Fibroblast of skin of left biceps (primary cell): ENCODE measurements around the gene FAM120A.

ENCODE experiments used
- DNase-seq, 2 experiments: peaks; one replicate each; pipeline ENCODE4 v3.0.0-alpha.2; 2013; ENCODE audit warnings: low read depth in 2 of 2

The FAM120A gene

GRCh38 chr9:93470391-93470790, 18.9 kb downstream of the FAM120A start:
- no peak for DNase-seq

GRCh38 chr9:93471124-93471523, 19.6 kb downstream of the FAM120A start:
- no peak for DNase-seq

DNA sequence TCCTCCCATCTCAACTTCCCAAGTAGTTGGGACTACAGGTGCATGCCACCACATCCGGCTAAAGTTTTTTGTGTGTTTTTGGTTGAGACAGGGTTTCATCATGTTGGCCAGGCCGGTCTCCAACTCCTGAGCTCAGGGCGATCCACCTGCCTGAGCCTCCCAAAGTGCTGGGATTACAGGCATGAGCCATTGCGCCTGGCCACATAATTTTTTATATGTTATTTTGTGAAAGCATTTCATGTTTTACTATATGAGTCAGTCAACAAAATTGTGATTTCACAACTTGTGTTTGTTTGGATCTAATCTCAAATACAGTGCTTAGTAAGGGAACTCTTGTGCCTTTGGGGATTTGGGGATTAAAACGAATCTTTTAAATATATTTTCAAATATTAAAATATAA, 21.9 kb downstream of the FAM120A start:
- DNase-seq: no peak

DNA sequence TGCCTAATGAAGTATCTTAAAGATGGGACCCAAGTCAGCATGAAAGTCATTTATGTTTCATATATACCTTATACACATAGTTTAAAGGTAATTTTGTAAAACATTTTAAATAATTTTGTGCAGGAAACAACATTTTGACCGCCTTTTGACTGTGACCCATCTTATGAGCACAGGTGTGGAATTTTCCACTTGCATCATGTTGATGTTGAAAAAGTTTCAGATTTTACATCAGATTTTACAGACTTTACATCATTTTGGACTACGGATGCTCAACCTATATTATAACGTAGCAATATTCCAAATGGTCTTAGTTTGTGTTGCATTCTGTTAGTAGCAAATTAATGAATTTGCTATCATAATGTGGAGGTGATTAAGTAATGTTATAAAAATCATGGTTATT, 23.6 kb downstream of the FAM120A start:
- no peak for DNase-seq

GRCh38 chr9:93475856-93476255, 24.4 kb downstream of the FAM120A start:
- DNase-seq: no peak

GRCh38 chr9:93476924-93477323, 25.4 kb downstream of the FAM120A start:
- no peak for DNase-seq

DNA sequence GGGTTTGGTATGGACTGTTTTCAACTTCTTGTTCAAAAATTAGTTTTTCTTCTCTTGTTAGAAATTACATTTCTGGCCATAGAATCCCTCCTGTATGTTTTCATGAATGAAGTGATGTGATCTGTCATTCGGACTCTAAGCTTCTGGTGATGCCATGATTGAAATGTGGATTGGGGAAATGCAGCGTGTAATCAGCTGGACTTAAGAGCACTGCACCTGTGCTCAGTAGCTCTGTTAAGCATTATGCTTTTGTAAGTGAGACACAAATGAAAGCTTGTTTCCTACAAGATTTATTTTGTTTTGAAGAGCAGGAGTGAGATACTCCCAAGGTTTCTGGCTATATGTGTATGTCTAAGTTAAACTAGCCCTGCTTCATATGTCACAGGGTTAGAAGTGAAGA, 25.9 kb downstream of the FAM120A start:
- no peak for DNase-seq

DNA sequence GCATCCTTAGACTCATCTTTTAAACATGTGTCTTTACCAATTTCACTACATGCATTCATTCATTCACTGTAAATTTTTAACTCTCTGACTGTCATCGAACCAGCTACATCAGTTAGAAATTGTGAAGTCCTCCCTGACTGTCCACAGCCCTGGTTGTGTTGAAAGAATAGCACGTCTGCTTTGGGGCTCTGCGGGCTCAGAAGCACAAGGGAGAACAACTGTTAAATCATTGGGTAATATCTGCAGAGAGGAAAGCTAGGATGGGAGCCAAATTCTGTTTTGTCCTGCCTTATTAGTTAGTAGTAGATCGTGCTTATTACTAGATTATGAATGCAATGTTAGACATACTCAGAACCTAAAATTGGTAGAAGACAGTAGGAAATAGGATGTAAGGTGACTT, 28.2 kb downstream of the FAM120A start:
- DNase-seq: peak; percentile 7 to 13

- no peak for DNase-seq
Observed at GRCh38 chr9:93480262-93480661, 28.8 kb downstream of the FAM120A start.

DNA sequence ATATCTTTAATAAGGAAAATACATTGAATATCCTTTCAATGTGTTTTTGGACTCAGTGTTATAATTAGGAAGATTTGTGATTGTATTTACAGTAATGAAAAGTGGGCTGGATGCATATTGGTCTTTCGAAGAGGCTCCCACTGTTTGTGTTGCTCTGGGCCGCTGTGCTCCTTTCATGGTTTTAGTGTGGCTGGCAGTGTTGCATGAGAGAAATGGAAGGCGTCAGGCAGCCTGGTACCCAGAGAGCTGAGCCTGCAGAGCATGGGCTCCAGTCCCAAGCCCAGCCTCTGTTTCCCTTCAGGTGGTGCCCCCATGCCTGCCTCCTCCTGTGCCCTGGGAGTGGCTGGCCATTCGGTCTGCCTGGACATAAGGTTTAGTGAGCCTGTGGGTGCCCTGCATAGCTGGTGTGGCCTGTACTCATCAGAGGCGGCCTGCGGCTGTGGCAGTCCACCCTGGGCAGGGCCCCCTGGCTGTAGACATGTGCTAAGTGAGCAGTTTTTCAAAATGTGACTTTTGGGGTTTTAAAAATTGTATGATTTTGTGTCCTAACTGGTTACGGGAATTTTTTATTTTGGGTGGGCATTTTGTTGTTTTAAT, 29.3 kb downstream of the FAM120A start:
- DNase-seq: no peak

- DNase-seq: no peak
Observed at GRCh38 chr9:93483497-93483896, 32.0 kb downstream of the FAM120A start.

GRCh38 chr9:93486268-93486667, 34.8 kb downstream of the FAM120A start:
- no peak for DNase-seq

GRCh38 chr9:93488244-93488643, 36.8 kb downstream of the FAM120A start:
- no peak for DNase-seq

DNA sequence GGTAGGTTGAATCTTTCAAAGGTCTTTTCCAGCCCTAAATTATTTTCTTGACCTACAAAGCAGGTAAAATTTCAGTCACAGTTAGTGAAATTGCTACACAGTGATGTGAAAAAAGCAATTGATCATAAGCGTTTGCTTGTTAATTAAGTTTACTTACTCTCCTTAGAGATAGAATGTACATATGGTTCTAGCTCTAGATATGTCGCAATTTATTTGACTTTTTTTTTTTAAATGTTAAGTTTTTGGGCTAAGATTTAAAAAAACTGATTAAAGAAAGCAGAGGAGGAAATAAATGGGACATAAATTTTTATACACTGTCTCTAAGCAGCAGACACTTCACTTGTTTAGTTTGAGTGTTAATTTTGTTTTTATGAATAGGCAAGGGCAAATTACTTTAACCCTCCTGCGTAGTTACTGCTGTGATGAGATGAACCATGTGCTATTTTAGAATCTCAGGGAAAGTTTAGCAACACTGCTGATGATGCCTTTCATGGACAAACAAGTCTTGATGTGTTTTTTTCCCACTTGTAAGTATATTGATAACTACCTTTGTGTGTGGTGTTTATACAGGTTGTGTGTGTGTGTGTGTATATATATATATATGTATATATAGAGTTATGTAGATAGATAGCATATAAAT, 40.2 kb downstream of the FAM120A start:
- DNase-seq: no peak

GRCh38 chr9:93492327-93492726, 40.8 kb downstream of the FAM120A start:
- DNase-seq: no peak

GRCh38 chr9:93493949-93494348, 42.5 kb downstream of the FAM120A start:
- no peak for DNase-seq

GRCh38 chr9:93496285-93496684, 44.8 kb downstream of the FAM120A start:
- DNase-seq: no peak

DNA sequence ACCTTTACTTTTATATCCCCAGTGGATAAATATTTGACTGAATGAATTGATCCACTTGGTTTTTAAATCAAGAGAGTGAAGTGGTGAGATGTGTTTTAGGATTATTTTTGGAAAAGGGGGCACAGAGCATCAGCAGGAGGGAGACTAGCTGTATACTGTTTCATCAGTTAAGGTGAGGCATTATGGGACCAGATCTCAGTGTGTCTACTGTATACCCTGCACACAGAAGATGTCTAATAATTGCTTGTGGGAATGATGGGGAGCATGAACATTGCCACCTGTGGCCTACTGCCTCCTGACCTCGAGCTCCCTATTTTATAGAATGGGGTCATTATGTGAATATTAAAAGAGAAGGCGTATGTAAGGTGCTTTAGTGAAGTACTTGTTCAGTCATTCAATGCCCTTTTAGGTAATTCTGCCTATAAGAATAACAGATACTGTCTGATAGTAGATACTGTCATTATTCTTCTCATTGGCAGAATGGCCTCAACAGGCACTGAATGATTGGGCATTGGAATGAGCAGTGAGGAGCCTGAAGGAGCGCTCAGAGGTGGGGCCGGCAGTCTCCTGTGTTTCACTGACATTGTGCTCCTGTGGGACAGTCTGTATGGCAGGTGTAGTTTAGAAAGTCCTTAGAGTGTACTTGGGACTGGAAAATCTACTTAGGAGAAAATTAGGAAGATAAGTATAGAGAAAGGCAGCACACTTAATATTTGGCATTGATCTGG, 49.2 kb downstream of the FAM120A start:
- DNase-seq: no peak

DNA sequence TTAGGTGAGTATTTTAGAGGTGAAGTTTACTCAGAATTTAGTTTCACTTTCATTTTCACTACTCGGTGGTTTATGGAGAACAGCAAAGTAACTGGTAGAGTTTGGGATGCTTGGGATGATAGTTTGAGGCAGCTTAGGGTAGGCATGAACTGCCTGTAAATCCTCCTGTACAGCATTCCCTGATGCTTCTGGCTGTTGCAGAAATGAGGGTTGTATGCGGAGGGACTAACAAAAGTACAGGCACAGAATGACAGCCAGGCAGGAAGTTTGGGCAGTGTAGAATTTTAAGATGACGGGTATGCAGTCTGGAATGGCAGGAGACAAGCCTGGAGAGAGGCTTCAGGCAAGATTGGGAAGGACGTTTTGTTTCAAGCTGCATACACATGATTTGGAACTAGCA, 49.9 kb downstream of the FAM120A start:
- DNase-seq: no peak

- DNase-seq: no peak
Observed at GRCh38 chr9:93503381-93503780, 51.9 kb downstream of the FAM120A start.

GRCh38 chr9:93505541-93506132, 54.2 kb downstream of the FAM120A start:
- DNase-seq: no peak

- no peak for DNase-seq
Observed at GRCh38 chr9:93507768-93508167, 56.3 kb downstream of the FAM120A start.

- DNase-seq: no peak
Observed at GRCh38 chr9:93508207-93508606, 56.7 kb downstream of the FAM120A start.
